AG08396 (cell line): ENCODE measurements around the gene GPR141.

Experiments used
- DNase-seq: peaks from one replicate; pipeline ENCODE4 v3.0.0; 2012; ENCODE audit warnings: low spot score, mixed read lengths

Gene GPR141

GRCh38 chr7:37683246-37684120 lies at the start of gene GPR141:
Gene GPR141 (plus strand): TSS chr7:37683766. CDS start chr7:37740394, 56,628 bp downstream.
- no peak for DNase-seq

GRCh38 chr7:37635346-37635745 lies 48.2 kb upstream of the GPR141 start:
- no peak for DNase-seq

GRCh38 chr7:37642028-37642540 lies 41.5 kb upstream of the GPR141 start:
- DNase-seq = no peak

- no peak for DNase-seq
These were observed 39.7 kb upstream of the GPR141 start for GRCh38 chr7:37643876-37644275.

- no peak for DNase-seq
These were observed 38.1 kb upstream of the GPR141 start for GRCh38 chr7:37645282-37646050.

GRCh38 chr7:37656913-37657530 lies 26.5 kb upstream of the GPR141 start:
- no peak for DNase-seq

GRCh38 chr7:37657816-37658215 lies 25.8 kb upstream of the GPR141 start:
- no peak for DNase-seq

- no peak for DNase-seq
These were observed 23.5 kb upstream of the GPR141 start for GRCh38 chr7:37659971-37660565.

GRCh38 chr7:37660614-37661013 lies 23.0 kb upstream of the GPR141 start:
- no peak for DNase-seq

GRCh38 chr7:37663693-37664092 lies 19.9 kb upstream of the GPR141 start:
- no peak for DNase-seq

- DNase-seq = no peak
These were observed 18.1 kb upstream of the GPR141 start for GRCh38 chr7:37665352-37666022.

GRCh38 chr7:37666026-37666799 lies 17.4 kb upstream of the GPR141 start:
- DNase-seq = no peak

GRCh38 chr7:37669818-37670217 lies 13.7 kb upstream of the GPR141 start:
- no peak for DNase-seq

GRCh38 chr7:37670436-37670835 lies 13.1 kb upstream of the GPR141 start:
- no peak for DNase-seq

GRCh38 chr7:37671876-37672275 lies 11.7 kb upstream of the GPR141 start:
- DNase-seq = no peak

- no peak for DNase-seq
These were observed 10.6 kb upstream of the GPR141 start for GRCh38 chr7:37672926-37673325.

- no peak for DNase-seq
These were observed 10.0 kb upstream of the GPR141 start for GRCh38 chr7:37673523-37673922.

GRCh38 chr7:37674531-37674930 lies 9.0 kb upstream of the GPR141 start:
- DNase-seq = no peak

- no peak for DNase-seq
These were observed 7.8 kb upstream of the GPR141 start for GRCh38 chr7:37675749-37676148.

- DNase-seq = no peak
These were observed 1.4 kb downstream of the GPR141 start for GRCh38 chr7:37684927-37685326.
